ENCODE results near the gene ANKRD33B.

The ANKRD33B gene

DNA sequence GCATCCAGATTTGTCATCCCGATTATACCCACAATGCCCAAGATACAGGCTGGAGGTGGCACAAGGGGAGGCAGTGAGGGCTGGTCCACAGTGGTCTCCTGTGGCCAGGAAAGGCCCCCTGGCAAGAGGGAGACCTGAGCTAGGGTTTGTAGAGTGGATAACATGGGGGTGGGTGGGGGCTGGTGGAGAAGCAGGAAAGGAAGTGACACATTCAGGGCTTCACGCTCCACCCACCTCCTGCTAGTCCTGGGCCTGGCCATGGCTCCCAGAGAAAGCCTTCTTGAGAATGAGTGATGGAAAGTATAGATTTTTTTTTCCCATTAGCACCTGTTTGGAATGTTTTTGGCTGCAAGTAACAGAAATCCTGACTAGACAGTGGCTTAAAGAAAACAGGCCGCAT lies 81.3 kb downstream of the ANKRD33B start:
- TF ChIP-seq, protein P1, sequence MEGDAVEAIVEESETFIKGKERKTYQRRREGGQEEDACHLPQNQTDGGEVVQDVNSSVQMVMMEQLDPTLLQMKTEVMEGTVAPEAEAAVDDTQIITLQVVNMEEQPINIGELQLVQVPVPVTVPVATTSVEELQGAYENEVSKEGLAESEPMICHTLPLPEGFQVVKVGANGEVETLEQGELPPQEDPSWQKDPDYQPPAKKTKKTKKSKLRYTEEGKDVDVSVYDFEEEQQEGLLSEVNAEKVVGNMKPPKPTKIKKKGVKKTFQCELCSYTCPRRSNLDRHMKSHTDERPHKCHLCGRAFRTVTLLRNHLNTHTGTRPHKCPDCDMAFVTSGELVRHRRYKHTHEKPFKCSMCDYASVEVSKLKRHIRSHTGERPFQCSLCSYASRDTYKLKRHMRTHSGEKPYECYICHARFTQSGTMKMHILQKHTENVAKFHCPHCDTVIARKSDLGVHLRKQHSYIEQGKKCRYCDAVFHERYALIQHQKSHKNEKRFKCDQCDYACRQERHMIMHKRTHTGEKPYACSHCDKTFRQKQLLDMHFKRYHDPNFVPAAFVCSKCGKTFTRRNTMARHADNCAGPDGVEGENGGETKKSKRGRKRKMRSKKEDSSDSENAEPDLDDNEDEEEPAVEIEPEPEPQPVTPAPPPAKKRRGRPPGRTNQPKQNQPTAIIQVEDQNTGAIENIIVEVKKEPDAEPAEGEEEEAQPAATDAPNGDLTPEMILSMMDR (IDR thresholded peaks at IDR 0.05): no peak
- peak overlapping the region; percentile 74 for H3K27ac ChIP-seq
- no peaks in the 10 kb centered on the region for H3K27me3 ChIP-seq
- H3K9me3 ChIP-seq: no peaks in the 10 kb centered on the region
- H3K4me1 ChIP-seq (ENCODE audit: control insufficient read depth in 1 of 2, insufficient read depth in 1 of 2, low read depth in 1 of 2, low read length in 1 of 2): peaks cover 21 to 24% of the 10 kb centered on the region in 2 experiments
- H3K36me3 ChIP-seq: peaks cover 13% of the 10 kb centered on the region
- H3K4me3 ChIP-seq (ENCODE audit: low read depth in 1 of 2, low read length in 1 of 2): no peak overlapping the region

DNA sequence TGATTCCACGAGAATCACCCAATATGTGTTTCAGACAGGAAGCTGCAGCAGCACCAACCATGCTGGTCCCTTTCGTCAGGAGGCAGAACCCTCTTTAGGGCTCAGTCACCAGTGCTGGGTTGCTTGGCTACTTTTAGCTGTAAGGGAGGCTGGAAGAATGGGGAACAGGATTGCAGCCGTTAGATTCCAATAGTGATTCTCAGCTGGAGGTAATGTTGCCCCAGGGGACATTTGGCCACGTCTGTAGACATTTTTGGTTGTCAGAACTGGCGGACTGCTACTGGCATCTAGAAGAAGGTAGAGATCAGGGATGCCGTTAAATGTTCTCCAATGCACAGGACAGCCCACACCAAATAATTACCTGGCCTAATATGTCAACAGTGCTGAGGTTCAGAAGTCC lies 81.8 kb downstream of the ANKRD33B start:
- Histone ChIP-seq H3K27me3 (no peaks in the 10 kb centered on the region), H3K4me1 (ENCODE audit: control insufficient read depth in 1 of 2, insufficient read depth in 1 of 2, low read depth in 1 of 2, low read length in 1 of 2) (peaks cover 21 to 23% of the 10 kb centered on the region in 2 experiments), H3K9me3 (no peaks in the 10 kb centered on the region), H3K27ac (peak overlapping the region; percentile 39), H3K36me3 (peaks cover 18% of the 10 kb centered on the region), H3K4me3 (ENCODE audit: low read depth in 1 of 2, low read length in 1 of 2) (no peak overlapping the region)
- TF ChIP-seq, protein P1 (IDR thresholded peaks at IDR 0.05): no peak

DNA sequence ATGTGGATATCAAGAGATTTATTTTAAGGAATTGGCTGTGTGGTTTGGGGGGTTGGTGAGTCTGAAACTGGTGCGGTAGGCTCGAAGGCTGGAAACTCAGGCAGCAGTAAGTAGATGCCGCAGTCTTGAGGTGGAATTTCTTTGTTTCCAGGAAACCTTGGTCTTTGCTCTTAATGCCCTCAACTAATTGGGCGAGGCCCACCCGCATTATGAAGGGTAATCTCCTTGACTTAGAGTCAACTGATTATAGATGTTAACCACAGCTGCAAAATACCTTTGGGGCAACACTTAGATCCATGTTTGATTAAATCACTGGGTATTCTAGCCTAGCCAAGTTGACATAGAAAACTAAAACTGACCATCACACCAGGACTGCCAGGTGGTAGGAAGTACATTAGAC lies 83.8 kb downstream of the ANKRD33B start:
- Histone ChIP-seq H3K27me3 (no peaks in the 10 kb centered on the region), H3K9me3 (no peaks in the 10 kb centered on the region), H3K4me3 (ENCODE audit: low read depth in 1 of 2, low read length in 1 of 2) (no peak overlapping the region), H3K4me1 (ENCODE audit: control insufficient read depth in 1 of 2, insufficient read depth in 1 of 2, low read depth in 1 of 2, low read length in 1 of 2) (peaks cover 21 to 23% of the 10 kb centered on the region in 2 experiments), H3K27ac (no peak overlapping the region), H3K36me3 (peaks cover 36% of the 10 kb centered on the region)
- TF ChIP-seq, protein P1 (IDR thresholded peaks at IDR 0.05): no peak

DNA sequence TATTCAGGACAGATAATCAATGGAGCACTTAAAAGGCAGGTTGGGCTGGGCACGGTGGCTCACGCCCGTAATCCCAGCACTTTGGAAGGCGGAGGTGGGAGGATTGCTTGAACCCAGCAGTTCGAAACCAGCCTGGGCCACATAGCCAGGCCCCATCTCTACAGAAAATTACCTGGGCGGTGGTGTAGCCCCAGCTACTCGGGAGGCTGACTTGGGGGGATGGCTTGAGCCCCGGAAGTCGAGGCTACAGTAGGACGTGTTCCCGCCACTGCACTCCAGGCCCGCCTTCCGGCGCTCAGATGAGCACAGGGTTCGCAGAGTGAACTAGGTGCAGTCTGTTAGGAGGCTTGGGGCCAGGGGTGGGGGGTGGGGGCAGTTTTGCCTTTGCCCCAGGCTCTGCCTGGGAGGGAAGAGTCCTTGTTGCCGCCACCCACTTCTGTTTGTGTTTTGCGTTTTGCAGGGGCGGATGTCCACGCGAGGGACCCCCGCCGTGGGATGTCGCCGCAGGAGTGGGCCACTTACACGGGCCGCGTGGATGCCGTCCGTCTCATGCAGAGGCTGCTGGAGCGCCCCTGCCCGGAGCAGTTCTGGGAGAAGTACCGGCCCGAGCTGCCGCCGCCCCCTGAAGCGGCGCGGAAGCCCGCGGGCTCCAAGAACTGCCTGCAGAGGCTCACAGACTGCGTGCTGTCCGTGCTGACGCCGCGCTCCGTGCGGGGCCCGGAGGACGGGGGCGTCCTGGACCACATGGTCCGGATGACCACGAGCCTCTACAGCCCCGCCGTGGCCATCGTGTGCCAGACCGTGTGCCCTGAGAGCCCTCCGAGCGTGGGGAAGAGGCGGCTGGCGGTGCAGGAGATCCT lies 85.2 kb downstream of the ANKRD33B start:
- H3K4me3 ChIP-seq (ENCODE audit: low read depth in 1 of 2, low read length in 1 of 2): no peak overlapping the region
- TF ChIP-seq, protein P1 (IDR thresholded peaks at IDR 0.05): no peak
- H3K4me1 ChIP-seq (ENCODE audit: control insufficient read depth in 1 of 2, insufficient read depth in 1 of 2, low read depth in 1 of 2, low read length in 1 of 2): peaks cover 17 to 19% of the 10 kb centered on the region in 2 experiments
- no peak overlapping the region for H3K27ac ChIP-seq
- H3K9me3 ChIP-seq: no peaks in the 10 kb centered on the region
- H3K36me3 ChIP-seq: peaks cover 50% of the 10 kb centered on the region
- H3K27me3 ChIP-seq: no peaks in the 10 kb centered on the region

DNA sequence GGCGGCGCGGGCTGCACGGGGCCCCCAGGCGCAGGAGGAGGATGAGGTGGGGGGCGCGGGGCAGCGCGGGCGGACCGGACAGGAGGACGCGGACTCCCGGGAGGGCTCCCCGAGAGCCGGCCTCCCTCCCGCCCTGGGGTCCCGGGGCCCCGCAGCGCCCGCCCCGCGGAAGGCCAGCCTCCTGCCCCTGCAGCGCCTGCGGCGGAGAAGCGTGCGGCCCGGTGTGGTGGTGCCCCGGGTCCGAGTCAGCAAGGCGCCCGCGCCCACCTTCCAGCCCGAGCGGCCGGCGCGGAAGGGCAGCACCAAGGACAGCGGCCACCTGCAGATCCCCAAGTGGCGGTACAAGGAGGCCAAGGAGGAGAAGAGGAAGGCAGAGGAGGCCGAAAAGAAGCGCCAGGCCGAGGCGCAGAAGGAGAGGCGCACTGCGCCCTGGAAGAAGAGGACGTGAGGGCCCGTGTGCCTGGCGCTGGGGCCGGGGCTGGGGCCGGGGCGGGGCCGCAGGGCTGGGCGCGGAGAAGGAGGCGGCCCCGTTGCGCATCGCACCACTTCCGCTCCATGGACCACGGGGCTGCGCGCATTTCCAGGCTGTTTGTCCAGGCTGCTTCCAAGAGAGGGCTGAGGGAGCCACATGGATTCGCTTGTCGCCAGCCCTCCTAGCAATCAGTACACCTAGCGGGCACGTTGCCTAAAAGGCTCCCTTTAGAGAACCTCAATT lies 86.0 kb downstream of the ANKRD33B start:
- TF ChIP-seq, protein P1 (IDR thresholded peaks at IDR 0.05): no peak
- Histone ChIP-seq H3K9me3 (no peaks in the 10 kb centered on the region), H3K4me1 (ENCODE audit: control insufficient read depth in 1 of 2, insufficient read depth in 1 of 2, low read depth in 1 of 2, low read length in 1 of 2) (peaks cover 9 to 12% of the 10 kb centered on the region in 2 experiments), H3K27me3 (no peaks in the 10 kb centered on the region), H3K4me3 (ENCODE audit: low read depth in 1 of 2, low read length in 1 of 2) (no peak overlapping the region), H3K36me3 (peaks cover 57% of the 10 kb centered on the region), H3K27ac (no peak overlapping the region)
